HCT116 (cell line): ENCODE results near the gene CRCP.

ENCODE experiments used
- CTCF ChIP-seq, 3 experiments: fragments of 200-600 bp in 1 of 3; sonication (generic) in 1 of 3; IDR thresholded peaks in 2 of 3; conservative IDR thresholded peaks in 1 of 3; 2 replicates each; pipeline ENCODE4 v1.5.1; 2012 to 2017; ENCODE audit warnings: low read depth in 2 of 3, low read length in 2 of 3, antibody characterized with exemption in 1 of 3, borderline replicate concordance in 1 of 3, control low read depth in 1 of 3, mild to moderate bottlenecking in 1 of 3, mixed read lengths in 1 of 3, mixed run types in 1 of 3, moderate library complexity in 1 of 3; ENCODE audit not compliant: insufficient read depth in 1 of 3
- ELF1 ChIP-seq: IDR thresholded peaks from 2 replicates; pipeline ENCODE4 v1.6.1; 2012; ENCODE audit warnings: low read depth, borderline replicate concordance
- EZH2 ChIP-seq: fragments of 200-600 bp; sonication (generic); IDR thresholded peaks from 2 replicates; pipeline ENCODE4 v1.6.1; 2017; ENCODE audit warnings: antibody characterized with exemption, mixed run types
- EZH2phosphoT487 ChIP-seq: fragments of 200-600 bp; IDR thresholded peaks from 2 replicates; pipeline ENCODE4 v1.6.1; 2018; ENCODE audit warnings: antibody characterized with exemption, borderline replicate concordance
- JUND ChIP-seq: IDR thresholded peaks from 2 replicates; pipeline ENCODE4 v1.6.1; 2012
- POLR2A ChIP-seq: IDR thresholded peaks from 2 replicates; pipeline ENCODE4 v1.7.0; 2011; ENCODE audit warnings: borderline replicate concordance; ENCODE audit not compliant: insufficient read depth, insufficient read length; ENCODE audit errors: extremely low read depth
- REST ChIP-seq: IDR thresholded peaks from 2 replicates; pipeline ENCODE4 v1.6.1; 2012; ENCODE audit warnings: low read depth
- SIN3A ChIP-seq: IDR thresholded peaks from 2 replicates; pipeline ENCODE4 v1.6.1; 2012; ENCODE audit warnings: low read depth
- YY1 ChIP-seq: IDR thresholded peaks from 2 replicates; pipeline ENCODE4 v1.6.1; 2011; ENCODE audit warnings: low read length, low read depth, moderate library complexity, mild to moderate bottlenecking; ENCODE audit not compliant: insufficient replicate concordance; ENCODE audit errors: extremely low read depth
- ZBTB33 ChIP-seq: IDR thresholded peaks from 2 replicates; pipeline ENCODE4 v1.6.1; 2011; ENCODE audit warnings: mild to moderate bottlenecking, low read length, moderate library complexity; ENCODE audit not compliant: insufficient replicate concordance; ENCODE audit errors: extremely low read depth
- ZNF274 ChIP-seq: fragments of 200-500 bp; sonication (Bioruptor generic); IDR thresholded peaks from 2 replicates; pipeline ENCODE4 v1.6.1; 2014; ENCODE audit warnings: mild to moderate bottlenecking, low read depth, low read length, inconsistent platforms

- TF ChIP-seq ZNF274 (no peak), POLR2A (no peak), YY1 (no peak), JUND (no peak), REST (no peak), ZBTB33 (no peak), CTCF (IDR thresholded peaks at IDR 0.05 in 2 of 3, conservative IDR thresholded peaks at IDR 0.05 in 1 of 3; ENCODE audit: borderline replicate concordance in 1 of 3, insufficient read depth in 1 of 3, low read depth in 2 of 3, low read length in 2 of 3) (no peak), EZH2 (no peak), ELF1 (no peak), SIN3A (no peak), EZH2phosphoT487 (no peak)
These were observed 75.3 kb downstream of the CRCP start for GRCh38 chr7:66189695-66190503.
